Skin of body (tissue), 2 donors: Measurements from ENCODE around the gene BLACAT1. TPM values are rescaled to one million over a fixed set of nuclear protein-coding genes. Genes with fewer than 3 reads are reported as not detected.
A peak's percentile ranks its signal among the peaks of the same experiment; 100 is the strongest.
"Not testable (repeated sequence)": the region's sequence is repeated elsewhere in the genome, so short reads cannot be mapped to it uniquely, and the experiment has no call there.

Source experiments
- DNase-seq: peaks from one replicate; lab custom pipeline; 2025; lab: John Stamatoyannopoulos, UW
- total RNA-seq: library from RNA; depleted of rRNA; stranded (reverse); fragments of >200 nt; gene quantifications from one replicate; pipeline ENCODE4 v1.2.3, GENCODE V29; 2014

Gene BLACAT1
- total RNA-seq, 1 donor from 2014 or later = 0.20 TPM

GRCh38 chr1:205442051-205442725 is 13.7 kb downstream of the BLACAT1 start:
- DNase-seq = no peak

GRCh38 chr1:205441716-205442050 is 14.2 kb downstream of the BLACAT1 start:
- DNase-seq = no peak

- no peak for DNase-seq
These were observed 14.6 kb downstream of the BLACAT1 start for GRCh38 chr1:205441318-205441633.

GRCh38 chr1:205440476-205441317 is 15.1 kb downstream of the BLACAT1 start:
- DNase-seq = peak; percentile 5

GRCh38 chr1:205440121-205440475 is 15.7 kb downstream of the BLACAT1 start:
- no peak for DNase-seq

- DNase-seq = peak; percentile 20
These were observed 17.4 kb downstream of the BLACAT1 start for GRCh38 chr1:205438213-205439158.

GRCh38 chr1:205437570-205437969 is 18.3 kb downstream of the BLACAT1 start:
- no peak for DNase-seq

GRCh38 chr1:205436776-205437410 is 19.0 kb downstream of the BLACAT1 start:
- DNase-seq = no peak

GRCh38 chr1:205435578-205436573 is 20.0 kb downstream of the BLACAT1 start:
- DNase-seq = no peak

GRCh38 chr1:205434738-205435137 is 21.1 kb downstream of the BLACAT1 start:
- DNase-seq = no peak

GRCh38 chr1:205432692-205433091 is 23.2 kb downstream of the BLACAT1 start:
- DNase-seq = not testable (repeated sequence)

GRCh38 chr1:205432116-205432515 is 23.7 kb downstream of the BLACAT1 start:
- no peak for DNase-seq

- DNase-seq = no peak
These were observed 25.0 kb downstream of the BLACAT1 start for GRCh38 chr1:205430696-205431305.

- no peak for DNase-seq
These were observed 25.8 kb downstream of the BLACAT1 start for GRCh38 chr1:205429762-205430695.

GRCh38 chr1:205424901-205425600 is 30.8 kb downstream of the BLACAT1 start:
- no peak for DNase-seq

GRCh38 chr1:205423814-205424399 is 31.9 kb downstream of the BLACAT1 start:
- no peak for DNase-seq

- no peak for DNase-seq
These were observed 32.7 kb downstream of the BLACAT1 start for GRCh38 chr1:205422993-205423642.
